K562 (cell line): ENCODE measurements around the gene VDAC2. TPM values are rescaled to one million over a fixed set of nuclear protein-coding genes. Genes with fewer than 3 reads are reported as not detected.

Experiments
- COPS2 ChIP-seq: fragments of 450-650 bp; conservative IDR thresholded peaks from 2 replicates; pipeline ENCODE4 v1.6.1; 2016; ENCODE audit warnings: mild to moderate bottlenecking, moderate library complexity
- CREB3L1 ChIP-seq: fragments of 450-650 bp; IDR thresholded peaks from 2 replicates; pipeline ENCODE4 v1.6.1; 2014; ENCODE audit warnings: low read depth, mild to moderate bottlenecking, moderate library complexity, borderline replicate concordance
- E2F4 ChIP-seq: sonication (generic); formaldehyde crosslinking; IDR thresholded peaks from 2 replicates; pipeline ENCODE4 v1.8.0; 2022; ENCODE audit warnings: mild to moderate bottlenecking, low read depth, missing genetic modification reagents
- RBFOX2 ChIP-seq: fragments of 200-400 bp; formaldehyde crosslinking; IDR thresholded peaks from 2 replicates; pipeline ENCODE4 v1.6.1; 2017; ENCODE audit warnings: low read depth, mild to moderate bottlenecking, low read length, moderate library complexity
- STAT6 ChIP-seq: sonication (generic); formaldehyde crosslinking; IDR thresholded peaks from 2 replicates; pipeline ENCODE4 v1.8.1; 2023; ENCODE audit warnings: mild to moderate bottlenecking, missing genetic modification reagents
- ZBTB43 ChIP-seq: sonication (generic); formaldehyde crosslinking; IDR thresholded peaks from 2 replicates; pipeline ENCODE4 v1.8.0; 2023; ENCODE audit warnings: mild to moderate bottlenecking, missing genetic modification reagents
- ZC3H11A ChIP-seq: IDR thresholded peaks from 2 replicates; pipeline ENCODE4 v1.6.1; 2012; ENCODE audit warnings: low read depth, low read length, improper control_type of control experiment
- polyA plus RNA-seq, 8 experiments: library from polyadenylated mRNA; depleted of rRNA in 4 of 8; stranded (reverse) in 5 of 8; unstranded in 3 of 8; fragments of >200 nt; fragmentation: Nextera tagmentation in 2 of 8; fragmentation: Illumina TruSeq in 1 of 8; extraction: Ambion mirVana in 2 of 8; extraction: Trizol in 1 of 8; gene quantifications; 2 replicates each; pipeline versions ENCODE4 v1.2.1 to v1.2.3, GENCODE V29; 2011 to 2014; ENCODE audit warnings: inconsistent platforms in 1 of 8, missing spikeins in 1 of 8
- total RNA-seq, 7 experiments: library from RNA; depleted of rRNA in 6 of 7; stranded (reverse); fragments of >200 nt in 6 of 7; fragmentation: Illumina TruSeq in 2 of 7; extraction: Trizol in 2 of 7; gene quantifications; 2 replicates each; pipeline versions ENCODE4 v1.2.1 to v1.2.3, GENCODE V29; 2011 to 2021; ENCODE audit warnings: low replicate concordance in 1 of 7

VDAC2 gene
- total and polyA plus RNA-seq, 9 of the 15 experiments (the other 6 are each of a cell fraction or from before 2014, with no cell fraction given), result 139 to 450 (median 250) TPM

- TF ChIP-seq E2F4 (CRISPR knock-in tag) (peak; percentile 75; the same call in 1 of the 2 replicates), ZC3H11A (0 out of 2 replicates have a peak, but pooled peaks have one; percentile 22), COPS2 (no peak), CREB3L1 (peak; percentile 87), ZBTB43 (CRISPR knock-in tag) (peak; percentile 71; the same call in 1 of the 2 replicates), RBFOX2 (peak; percentile 74), STAT6 (CRISPR knock-in tag) (no peak)
Measured at GRCh38 chr10:75234017-75234682, 23.6 kb downstream of the VDAC2 start (continued).
